HG03135 (cell line): ENCODE results near the gene MNT.

Experiments used
- ATAC-seq: cut with Tn5 transposase; IDR thresholded peaks from one replicate; pipeline ENCODE4 v1.9.1; 2021; ENCODE audit warnings: mild to moderate bottlenecking, moderate library complexity; ENCODE audit not compliant: unreplicated experiment

Gene MNT

GRCh38 chr17:2383628-2384167, 17.2 kb downstream of the MNT start:
- no peak for ATAC-seq

DNA sequence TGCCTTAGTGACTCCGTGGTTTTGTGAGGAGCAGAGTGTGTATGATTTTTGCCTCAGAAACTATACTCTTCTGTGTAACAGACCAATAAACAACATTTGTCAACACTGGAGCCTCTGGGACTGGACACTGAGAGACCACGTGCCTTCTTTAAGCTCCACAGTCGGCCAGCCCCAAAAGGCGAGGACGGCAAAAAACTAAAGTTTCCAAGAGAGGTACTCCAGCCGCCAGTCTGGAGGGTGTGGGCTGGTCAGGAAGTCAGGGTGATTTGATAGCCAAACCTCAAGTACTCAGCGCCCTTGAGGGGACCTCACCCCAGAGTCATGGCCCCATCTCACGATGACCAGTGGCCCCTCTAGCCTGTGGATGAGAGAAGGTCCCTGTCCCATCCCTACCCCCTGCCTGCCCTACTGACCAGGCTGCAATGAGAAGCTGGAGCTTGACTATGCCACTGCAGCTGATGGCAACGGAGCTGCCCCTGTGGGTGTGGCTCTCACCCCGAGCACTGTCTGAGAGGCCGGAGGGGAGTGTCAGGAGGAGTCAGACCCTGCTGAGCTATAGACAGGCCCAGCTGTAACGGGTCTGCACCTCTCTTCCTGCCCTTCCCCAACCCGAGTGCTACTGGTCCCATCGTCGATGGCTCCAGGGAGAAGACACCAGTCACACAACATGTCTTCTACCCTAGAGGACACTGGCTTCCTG, 19.8 kb downstream of the MNT start:
- ATAC-seq: no peak

GRCh38 chr17:2380226-2380922, 20.5 kb downstream of the MNT start:
- no peak for ATAC-seq

- ATAC-seq: no peak
These were observed 21.2 kb downstream of the MNT start for GRCh38 chr17:2379489-2380225.

DNA sequence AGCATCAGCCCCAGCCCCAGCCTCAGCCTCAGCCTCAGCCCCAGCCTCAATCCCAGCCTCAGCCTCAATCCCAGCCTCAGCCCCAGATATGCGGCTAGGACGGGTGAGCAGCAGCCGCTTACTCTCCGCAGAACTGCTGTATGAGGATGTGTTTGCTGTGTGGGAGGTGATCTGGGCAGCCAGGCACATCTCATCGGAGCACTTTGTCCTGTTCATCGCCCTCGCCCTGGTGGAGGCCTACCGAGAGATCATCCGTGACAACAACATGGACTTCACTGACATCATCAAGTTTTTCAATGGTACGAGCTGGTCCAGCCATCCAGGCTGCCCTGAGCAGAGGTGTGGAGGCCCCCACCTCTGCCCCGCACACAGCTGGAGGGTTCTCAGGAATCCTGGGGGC, 22.0 kb downstream of the MNT start:
- ATAC-seq: no peak

DNA sequence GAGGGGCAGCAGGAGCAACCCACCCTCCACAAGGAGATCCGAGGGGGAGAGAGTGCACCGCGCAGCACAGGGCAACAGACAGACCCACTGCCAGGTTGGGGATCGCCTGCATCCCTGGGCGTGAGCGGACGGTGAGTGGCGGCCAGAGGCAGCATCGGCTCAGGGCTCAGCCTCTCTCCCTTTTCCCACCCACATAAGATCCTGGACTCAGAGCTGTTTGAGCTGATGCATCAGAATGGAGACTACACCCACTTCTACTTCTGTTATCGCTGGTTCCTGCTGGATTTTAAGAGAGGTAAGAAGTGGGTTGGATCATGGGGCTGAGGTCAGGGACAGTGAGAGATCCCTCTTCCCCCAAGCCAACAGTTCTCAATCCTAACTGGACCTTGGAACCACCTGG, 23.2 kb downstream of the MNT start:
- ATAC-seq: no peak

GRCh38 chr17:2376107-2376506, 24.8 kb downstream of the MNT start:
- no peak for ATAC-seq

- ATAC-seq: no peak
These were observed 25.5 kb downstream of the MNT start for GRCh38 chr17:2375406-2375805.

GRCh38 chr17:2374549-2375285, 26.1 kb downstream of the MNT start:
- no peak for ATAC-seq

DNA sequence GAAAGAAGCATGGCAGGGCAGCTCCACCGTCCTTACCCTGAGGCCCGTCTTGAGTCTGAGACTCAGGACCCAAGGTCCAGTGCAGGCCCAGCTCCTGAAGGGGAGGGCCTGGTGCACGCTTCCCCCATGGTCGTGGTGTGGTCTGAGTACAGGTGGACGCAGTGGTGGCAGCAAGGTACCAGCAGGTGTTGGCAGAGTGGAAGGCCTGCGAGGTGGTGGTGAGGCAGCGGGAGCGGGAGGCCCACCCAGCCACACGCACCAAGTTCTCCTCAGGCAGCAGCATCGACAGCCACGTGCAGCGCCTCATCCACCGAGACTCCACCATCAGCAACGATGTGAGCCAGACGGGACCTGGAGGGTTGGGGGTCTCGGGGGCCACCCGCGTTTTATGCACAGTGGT, 27.7 kb downstream of the MNT start:
- no peak for ATAC-seq

DNA sequence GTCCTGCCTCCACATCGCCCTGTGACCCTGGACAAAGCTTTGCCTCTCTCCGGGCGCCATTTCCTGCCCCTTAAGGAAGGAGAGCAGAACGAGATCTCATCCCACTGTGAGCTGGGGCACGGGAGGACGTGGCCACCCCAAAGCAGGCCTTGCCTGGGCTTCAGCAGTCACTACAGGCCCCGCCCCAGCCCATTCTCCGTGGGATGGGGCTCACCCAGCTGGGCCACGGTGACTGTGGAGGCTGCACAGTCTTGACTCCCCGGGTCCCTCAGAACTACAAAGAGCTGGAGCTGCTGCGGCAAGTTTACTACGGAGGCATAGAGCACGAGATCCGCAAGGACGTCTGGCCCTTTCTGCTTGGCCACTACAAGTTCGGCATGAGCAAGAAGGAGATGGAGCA, 28.2 kb downstream of the MNT start:
- ATAC-seq: no peak

DNA sequence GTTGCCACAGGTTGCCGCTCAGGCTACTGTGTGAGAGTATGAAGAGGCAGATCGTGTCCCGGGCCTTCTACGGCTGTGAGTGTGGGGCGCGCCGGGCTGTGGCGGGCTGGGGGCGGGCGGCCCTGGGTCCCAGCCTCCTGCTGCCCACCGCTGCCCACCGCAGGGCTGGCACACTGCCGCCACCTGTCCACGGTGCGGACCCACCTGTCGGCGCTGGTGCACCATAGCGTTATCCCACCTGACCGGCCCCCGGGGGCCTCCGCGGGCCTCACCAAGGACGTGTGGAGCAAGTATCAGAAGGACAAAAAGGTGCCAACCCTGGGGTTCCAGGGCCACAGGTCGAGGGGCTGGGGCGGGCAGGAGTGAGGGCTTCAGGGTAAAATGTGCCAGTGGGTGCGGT, 28.7 kb downstream of the MNT start:
- no peak for ATAC-seq

DNA sequence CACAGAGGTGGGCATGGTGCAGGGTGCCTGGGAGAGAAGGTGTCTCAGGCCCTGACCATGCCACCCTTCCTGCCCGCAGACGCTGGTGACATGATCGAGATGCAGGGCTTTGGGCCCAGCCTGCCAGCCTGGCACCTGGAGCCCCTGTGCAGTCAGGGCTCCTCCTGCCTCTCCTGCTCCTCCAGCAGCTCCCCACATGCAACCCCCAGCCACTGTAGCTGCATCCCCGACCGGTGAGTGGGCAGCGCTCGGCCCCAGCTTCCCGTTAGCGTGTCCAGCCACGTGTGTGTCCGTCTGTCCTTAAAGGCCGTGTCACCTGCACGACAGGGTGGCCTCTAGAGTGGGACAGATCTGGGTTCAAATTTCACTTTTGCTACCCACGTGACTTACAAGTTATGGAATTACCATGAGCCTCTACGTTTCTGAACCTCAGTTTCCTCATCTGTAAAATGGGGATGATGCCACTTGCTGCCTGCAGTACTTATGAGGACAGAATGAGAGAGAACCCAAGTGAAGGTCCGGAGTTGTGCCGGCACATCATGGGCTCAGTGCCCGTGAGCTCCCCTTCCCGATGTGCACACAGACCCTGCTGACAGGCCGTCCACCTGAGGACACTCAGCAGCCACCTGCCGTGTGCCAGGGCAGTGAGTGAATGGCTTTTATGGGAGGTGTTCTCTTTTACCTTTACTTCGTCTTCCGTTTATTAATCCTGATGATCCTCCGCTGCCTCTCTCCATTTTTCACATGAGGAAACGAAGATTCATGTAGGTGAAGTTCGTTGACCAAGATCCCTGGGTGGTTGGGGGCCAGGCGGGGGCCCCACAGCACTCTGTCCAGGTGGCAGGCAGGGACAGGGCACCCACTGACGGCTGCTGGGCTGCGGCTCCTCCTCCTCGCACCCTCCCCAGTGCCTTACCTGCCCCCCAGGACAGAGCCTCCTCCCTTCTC, 29.4 kb downstream of the MNT start:
- no peak for ATAC-seq

GRCh38 chr17:2370211-2370589, 30.7 kb downstream of the MNT start:
- no peak for ATAC-seq

GRCh38 chr17:2369551-2370210, 31.2 kb downstream of the MNT start:
- no peak for ATAC-seq

GRCh38 chr17:2369039-2369438, 31.8 kb downstream of the MNT start:
- ATAC-seq: no peak

- no peak for ATAC-seq
These were observed 32.5 kb downstream of the MNT start for GRCh38 chr17:2368359-2368758.

DNA sequence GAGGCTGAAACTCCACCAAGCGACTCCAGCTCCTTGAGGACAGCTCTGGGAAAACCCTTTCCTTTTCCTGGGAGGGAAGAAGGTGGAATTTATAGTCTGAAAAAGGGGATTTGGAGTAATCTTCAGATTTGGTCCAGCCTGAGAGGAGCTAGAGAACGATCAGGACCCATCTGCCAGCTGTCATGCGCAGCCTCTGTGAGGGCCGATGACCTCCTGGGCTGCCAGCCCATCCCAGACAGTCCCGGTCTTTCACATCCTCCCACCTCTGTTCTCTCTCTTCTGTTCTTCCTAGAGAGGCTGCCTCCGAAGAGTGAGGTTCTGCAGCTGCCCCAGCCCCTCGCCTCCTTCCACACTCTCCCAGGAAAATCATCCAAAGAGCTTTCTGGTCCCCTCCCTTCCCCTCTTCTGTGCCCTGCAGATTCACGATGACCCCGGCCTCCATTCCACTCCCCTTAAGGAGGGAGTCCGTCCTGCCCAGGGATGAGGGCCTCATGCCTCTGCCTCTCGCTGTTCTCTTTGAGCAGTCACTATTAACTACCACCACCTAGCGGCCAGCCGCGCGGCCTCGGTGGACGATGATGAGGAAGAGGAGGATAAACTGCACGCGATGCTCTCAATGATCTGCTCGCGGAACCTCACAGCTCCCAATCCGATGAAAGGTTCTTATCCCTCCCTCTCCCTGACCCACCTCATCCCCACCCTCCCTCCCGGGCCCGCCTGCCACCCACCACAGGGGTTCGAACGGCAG, 33.9 kb downstream of the MNT start:
- ATAC-seq: no peak

DNA sequence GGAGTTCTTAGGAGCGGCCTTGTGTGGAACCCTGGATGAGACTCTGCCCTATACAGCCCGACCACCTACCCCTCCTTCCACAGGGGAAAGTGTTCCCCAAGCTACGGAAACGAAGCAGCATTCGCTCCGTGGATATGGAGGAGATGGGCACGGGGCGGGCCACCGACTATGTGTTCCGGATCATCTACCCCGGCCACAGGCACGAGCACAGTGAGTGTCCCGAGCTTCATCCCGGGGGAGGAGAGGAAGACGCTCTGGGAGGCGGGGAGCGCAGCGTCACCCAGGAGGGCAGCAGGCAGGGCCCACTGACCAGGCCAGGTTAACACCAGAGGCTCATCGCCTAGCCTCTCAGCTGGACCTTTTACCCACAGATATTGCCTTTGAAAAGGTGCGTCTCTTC, 35.7 kb downstream of the MNT start:
- no peak for ATAC-seq
